GM18861 (cell line): ENCODE measurements around the gene ZP2.
"Not testable (repeated sequence)": the region's sequence is repeated elsewhere in the genome, so short reads cannot be mapped to it uniquely, and the experiment has no call there.

Experiments
- ATAC-seq: cut with Tn5 transposase; IDR thresholded peaks from one replicate; pipeline ENCODE4 v1.9.1; 2021; ENCODE audit not compliant: unreplicated experiment

Gene ZP2

GRCh38 chr16:21218153-21218552, 6.8 kb upstream of the ZP2 start:
- ATAC-seq, result no peak

DNA sequence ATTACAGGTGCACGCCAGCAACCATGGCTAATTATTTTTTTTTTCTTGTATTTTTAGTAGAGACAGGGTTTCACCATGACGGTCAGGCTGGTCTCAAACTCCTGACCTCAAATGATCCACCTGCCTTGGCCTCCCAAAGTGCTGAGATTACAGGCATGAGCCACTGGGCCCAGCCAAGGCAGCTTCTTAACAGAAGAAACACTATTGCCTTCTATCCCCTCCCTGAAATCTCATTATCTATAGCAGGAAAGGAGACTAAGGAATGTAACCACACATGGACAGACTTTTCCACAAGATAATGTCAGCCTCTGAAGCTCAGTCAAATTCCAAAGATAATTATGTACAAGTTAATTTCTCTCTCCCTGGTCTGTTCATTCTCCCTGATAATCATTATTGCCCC, 5.7 kb upstream of the ZP2 start:
- ATAC-seq, result no peak

GRCh38 chr16:21214086-21214485, 2.7 kb upstream of the ZP2 start:
- no peak for ATAC-seq

GRCh38 chr16:21208446-21209230, 2.7 kb downstream of the ZP2 start:
- no peak for ATAC-seq

DNA sequence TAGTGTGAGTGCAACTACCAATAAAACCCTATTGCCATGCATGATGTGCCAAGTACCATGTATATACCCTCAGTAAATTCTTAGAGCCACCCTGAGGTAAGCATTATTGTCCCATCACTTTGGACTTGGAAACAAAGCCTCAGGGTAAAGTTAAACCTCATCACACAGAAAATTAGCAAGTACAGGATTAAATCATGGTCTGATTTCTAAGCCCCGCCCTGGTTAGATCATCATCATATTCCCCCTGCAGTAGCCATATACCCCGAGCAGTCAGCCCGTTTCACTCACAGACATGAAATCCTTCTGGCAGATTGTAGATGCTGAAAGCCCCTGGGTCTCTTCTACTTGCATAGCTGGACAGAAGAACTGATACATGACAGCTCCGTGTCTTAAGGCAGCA, 4.8 kb downstream of the ZP2 start:
- no peak for ATAC-seq

GRCh38 chr16:21205303-21205702, 6.1 kb downstream of the ZP2 start:
- no peak for ATAC-seq

GRCh38 chr16:21203155-21203797, 8.1 kb downstream of the ZP2 start:
- ATAC-seq, result no peak

GRCh38 chr16:21199607-21200218, 11.7 kb downstream of the ZP2 start:
- ATAC-seq, result no peak

GRCh38 chr16:21197621-21198020, 13.8 kb downstream of the ZP2 start:
- no peak for ATAC-seq

GRCh38 chr16:21197112-21197511, 14.3 kb downstream of the ZP2 start:
- ATAC-seq, result no peak

DNA sequence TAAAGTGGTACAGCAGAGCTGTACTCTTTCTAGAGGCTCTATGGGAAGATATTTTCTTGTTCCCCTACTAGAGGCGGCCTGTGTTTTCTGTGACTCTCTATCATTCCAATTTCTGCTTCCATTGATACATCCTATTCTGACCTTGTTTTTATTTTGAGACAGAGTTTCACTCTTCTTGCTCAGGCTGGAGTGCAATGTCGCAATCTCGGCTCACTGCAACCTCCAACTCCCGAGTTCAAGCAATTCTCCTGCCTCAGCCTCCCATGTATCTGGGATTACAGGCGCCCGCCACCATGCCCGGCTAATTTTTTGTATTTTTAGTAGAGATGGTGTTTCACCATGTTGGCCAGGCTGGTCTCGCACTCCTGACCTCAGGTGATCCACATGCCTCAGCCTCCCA, 16.0 kb downstream of the ZP2 start:
- not testable (repeated sequence) for ATAC-seq

- no peak for ATAC-seq
Measured at GRCh38 chr16:21194771-21195301, 16.5 kb downstream of the ZP2 start.

DNA sequence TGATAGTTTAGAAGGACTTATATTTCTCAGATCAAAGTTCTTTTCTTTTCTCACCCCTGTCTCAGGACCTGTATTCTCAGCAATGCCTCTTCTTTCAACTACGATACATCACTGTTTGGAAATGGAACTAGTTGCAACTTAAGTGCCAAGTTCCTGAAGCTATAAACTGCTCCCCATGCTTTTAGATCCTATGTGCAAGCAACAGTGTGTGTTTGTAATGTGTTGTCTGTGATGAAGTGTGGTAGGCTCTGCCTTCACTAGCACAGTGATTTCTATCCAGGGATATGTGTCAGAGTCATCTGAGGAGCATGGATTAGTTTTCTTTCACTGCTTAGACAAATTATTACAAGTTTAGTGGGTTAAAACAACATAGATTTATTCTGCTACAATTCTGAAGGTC, 18.4 kb downstream of the ZP2 start:
- ATAC-seq, result no peak

- no peak for ATAC-seq
Measured at GRCh38 chr16:21190599-21190998, 20.8 kb downstream of the ZP2 start.

- ATAC-seq, result no peak
Measured at GRCh38 chr16:21190013-21190412, 21.4 kb downstream of the ZP2 start.

- no peak for ATAC-seq
Measured at GRCh38 chr16:21189311-21189710, 22.1 kb downstream of the ZP2 start.

- no peak for ATAC-seq
Measured at GRCh38 chr16:21186326-21186691, 25.1 kb downstream of the ZP2 start.

GRCh38 chr16:21185659-21186325, 25.6 kb downstream of the ZP2 start:
- no peak for ATAC-seq

DNA sequence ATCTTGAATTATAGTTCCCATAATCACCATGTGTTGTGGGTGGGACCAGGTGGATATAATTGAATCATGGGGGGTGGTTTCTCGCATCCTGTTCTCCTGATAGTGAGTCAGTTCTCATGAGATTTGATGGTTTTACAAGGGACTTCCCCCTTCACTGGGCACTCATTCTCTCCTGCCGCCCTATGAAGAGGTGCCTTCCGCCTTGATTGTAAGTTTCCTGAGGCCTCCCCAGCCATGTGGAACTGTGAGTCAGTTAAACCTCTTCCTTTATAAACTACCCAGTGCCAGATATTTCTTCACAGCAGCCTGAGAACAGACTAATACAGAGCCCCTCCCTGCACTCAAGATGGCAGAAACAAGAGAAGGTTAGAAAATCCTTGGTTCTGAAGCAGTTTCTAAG, 26.5 kb downstream of the ZP2 start:
- no peak for ATAC-seq

GRCh38 chr16:21183995-21184394, 27.4 kb downstream of the ZP2 start:
- ATAC-seq, result no peak

- no peak for ATAC-seq
Measured at GRCh38 chr16:21179983-21180365, 31.4 kb downstream of the ZP2 start.
